K562 (cell line): ENCODE measurements around the gene CD46. TPM values are rescaled to one million over a fixed set of nuclear protein-coding genes. Genes with fewer than 3 reads are reported as not detected.

ENCODE experiments used
- CC2D1A ChIP-seq: fragments of 450-650 bp; IDR thresholded peaks from 2 replicates; pipeline ENCODE4 v1.6.1; 2017; ENCODE audit warnings: mild to moderate bottlenecking
- CEBPG ChIP-seq, 3 experiments: fragments of 200-800 bp in 1 of 3; sonication (Bioruptor generic) in 1 of 3; sonication (generic) in 1 of 3; formaldehyde crosslinking in 1 of 3; IDR thresholded peaks in 2 of 3; conservative IDR thresholded peaks in 1 of 3; 2 replicates each; pipeline versions ENCODE4 v1.6.1 to v1.8.0; 2016 to 2022; ENCODE audit warnings: missing compliant biosample characterization in 2 of 3, missing genetic modification characterization in 2 of 3, mild to moderate bottlenecking in 1 of 3, missing genetic modification reagents in 1 of 3
- DEAF1 ChIP-seq: fragments of 450-650 bp; formaldehyde crosslinking; IDR thresholded peaks from 2 replicates; pipeline ENCODE4 v1.4.0; 2020; ENCODE audit warnings: mild to moderate bottlenecking, moderate library complexity
- ELF4 ChIP-seq: fragments of 450-650 bp; formaldehyde crosslinking; IDR thresholded peaks from 2 replicates; pipeline ENCODE4 v1.4.0; 2022; ENCODE audit warnings: missing genetic modification characterization
- FOXA1 ChIP-seq: fragments of 450-650 bp; IDR thresholded peaks from 2 replicates; pipeline ENCODE4 v1.6.1; 2016; ENCODE audit warnings: mild to moderate bottlenecking, borderline replicate concordance
- HDAC3 ChIP-seq: fragments of 450-650 bp; IDR thresholded peaks from 2 replicates; pipeline ENCODE4 v1.6.1; 2018; ENCODE audit warnings: borderline replicate concordance, mild to moderate bottlenecking, moderate library complexity; ENCODE audit not compliant: partially characterized antibody
- HMGXB4 ChIP-seq: sonication (generic); formaldehyde crosslinking; IDR thresholded peaks from 2 replicates; pipeline ENCODE4 v1.8.1; 2023; ENCODE audit warnings: mild to moderate bottlenecking, missing genetic modification reagents
- NCOA2 ChIP-seq, 2 experiments: fragments of 450-650 bp; IDR thresholded peaks; 2 replicates each; pipeline ENCODE4 v1.6.1; 2018; ENCODE audit warnings: mild to moderate bottlenecking in 2 of 2, moderate library complexity in 1 of 2; ENCODE audit not compliant: partially characterized antibody in 2 of 2
- NCOR1 ChIP-seq: fragments of 450-650 bp; IDR thresholded peaks from 2 replicates; pipeline ENCODE4 v1.6.1; 2016; ENCODE audit warnings: mild to moderate bottlenecking, moderate library complexity
- POLR2B ChIP-seq: fragments of 450-650 bp; IDR thresholded peaks from 2 replicates; pipeline ENCODE4 v1.6.1; 2018; ENCODE audit warnings: low read depth; ENCODE audit not compliant: partially characterized antibody
- RFX7 ChIP-seq: fragments of 250-450 bp; sonication (Bioruptor Pico); IDR thresholded peaks from 2 replicates; pipeline ENCODE4 v1.5.1; 2021; ENCODE audit warnings: mild to moderate bottlenecking
- ZNF3 ChIP-seq: fragments of 250-450 bp; sonication (Bioruptor Pico); IDR thresholded peaks from 2 replicates; pipeline ENCODE4 v1.5.0; 2021; ENCODE audit warnings: mild to moderate bottlenecking, moderate library complexity
- polyA plus RNA-seq, 8 experiments: library from polyadenylated mRNA; depleted of rRNA in 4 of 8; stranded (reverse) in 5 of 8; unstranded in 3 of 8; fragments of >200 nt; fragmentation: Nextera tagmentation in 2 of 8; fragmentation: Illumina TruSeq in 1 of 8; extraction: Ambion mirVana in 2 of 8; extraction: Trizol in 1 of 8; gene quantifications; 2 replicates each; pipeline versions ENCODE4 v1.2.1 to v1.2.3, GENCODE V29; 2011 to 2014; ENCODE audit warnings: inconsistent platforms in 1 of 8, missing spikeins in 1 of 8
- total RNA-seq, 7 experiments: library from RNA; depleted of rRNA in 6 of 7; stranded (reverse); fragments of >200 nt in 6 of 7; fragmentation: Illumina TruSeq in 2 of 7; extraction: Trizol in 2 of 7; gene quantifications; 2 replicates each; pipeline versions ENCODE4 v1.2.1 to v1.2.3, GENCODE V29; 2011 to 2021; ENCODE audit warnings: low replicate concordance in 1 of 7
- TF ChIP-seq, protein P1 (sequence below): IDR thresholded peaks from 2 replicates; pipeline ENCODE4 v1.6.1; 2014; ENCODE audit warnings: antibody characterized with exemption

CD46 gene
- total and polyA plus RNA-seq, 9 of the 15 experiments (the other 6 are each of a cell fraction or from before 2014, with no cell fraction given): 87.9 to 374 (median 156) TPM

GRCh38 chr1:207779008-207779407, 27.2 kb downstream of the CD46 start (continued):
- TF ChIP-seq FOXA1 (no peak), DEAF1 (CRISPR knock-in tag) (no peak), NCOA2 (IDR thresholded peaks at IDR 0.05; ENCODE audit: partially characterized antibody in 2 of 2) (peak in 1 of 2 experiments; percentile 36), ZNF3 (CRISPR knock-in tag) (no peak), CEBPG (CRISPR knock-in tag; IDR thresholded peaks at IDR 0.05) (no peak), CEBPG (tag; conservative IDR thresholded peaks at IDR 0.05 in 1 of 2, IDR thresholded peaks at IDR 0.05 in 1 of 2) (no peak), NCOR1 (peak; percentile 85), HMGXB4 (CRISPR knock-in tag) (no peak), HDAC3 (peak; percentile 85), RFX7 (CRISPR knock-in tag) (no peak), POLR2B (no peak), CC2D1A (no peak; the same call in 1 of the 2 replicates), ELF4 (no peak)
- TF ChIP-seq, protein P1, sequence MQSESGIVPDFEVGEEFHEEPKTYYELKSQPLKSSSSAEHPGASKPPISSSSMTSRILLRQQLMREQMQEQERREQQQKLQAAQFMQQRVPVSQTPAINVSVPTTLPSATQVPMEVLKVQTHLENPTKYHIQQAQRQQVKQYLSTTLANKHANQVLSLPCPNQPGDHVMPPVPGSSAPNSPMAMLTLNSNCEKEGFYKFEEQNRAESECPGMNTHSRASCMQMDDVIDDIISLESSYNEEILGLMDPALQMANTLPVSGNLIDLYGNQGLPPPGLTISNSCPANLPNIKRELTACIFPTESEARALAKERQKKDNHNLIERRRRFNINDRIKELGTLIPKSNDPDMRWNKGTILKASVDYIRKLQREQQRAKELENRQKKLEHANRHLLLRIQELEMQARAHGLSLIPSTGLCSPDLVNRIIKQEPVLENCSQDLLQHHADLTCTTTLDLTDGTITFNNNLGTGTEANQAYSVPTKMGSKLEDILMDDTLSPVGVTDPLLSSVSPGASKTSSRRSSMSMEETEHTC: no peak
